Measurements from ENCODE around the gene CTNND1.

CTNND1 gene

DNA sequence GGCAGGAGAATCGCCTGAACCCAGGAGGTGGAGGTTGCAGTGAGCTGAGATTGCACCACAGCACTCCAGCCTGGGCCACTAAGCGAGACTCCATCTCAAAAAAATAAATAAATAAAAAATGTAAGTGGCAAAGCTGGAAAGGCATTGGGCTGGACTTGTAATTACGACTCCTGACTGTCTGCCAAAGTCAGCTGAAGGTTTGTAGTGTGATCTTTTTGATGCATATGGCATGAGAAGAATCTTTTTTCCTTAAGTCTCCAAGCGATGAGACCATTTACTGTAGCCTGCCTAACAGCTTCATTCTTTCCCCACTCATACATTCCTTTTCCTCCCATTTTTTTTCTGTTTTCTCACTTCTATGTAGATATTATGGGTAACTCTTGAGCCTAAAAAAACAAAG lies 24.8 kb downstream of the CTNND1 start:
- no peaks in the 10 kb centered on the region for H3K79me1 ChIP-seq (ENCODE audit: low read depth, low read length)
- H3K18ac ChIP-seq (ENCODE audit: low read length): no peak overlapping the region
- no peaks in the 10 kb centered on the region for H3K27me3 ChIP-seq (ENCODE audit: control insufficient read depth in 3 of 3, insufficient read depth in 3 of 3, low read depth in 1 of 3, low read length in 3 of 3)
- H3K9ac ChIP-seq (ENCODE audit: low read depth, low read length, poor library complexity): no peak overlapping the region
- no peak overlapping the region for H3K23ac ChIP-seq (ENCODE audit: low read depth, low read length, poor library complexity)
- H3K4ac ChIP-seq (ENCODE audit: low read length): no peak overlapping the region
- H2AK5ac ChIP-seq (ENCODE audit: low read depth, low read length): no peak overlapping the region
- no peak overlapping the region for H2BK5ac ChIP-seq (ENCODE audit: low read length)
- no peak overlapping the region for H3K4me2 ChIP-seq (ENCODE audit: insufficient read depth, low read length, poor library complexity, severe bottlenecking)
- no peak overlapping the region for H2BK15ac ChIP-seq (ENCODE audit: low read length)
- no peak overlapping the region for H2BK120ac ChIP-seq (ENCODE audit: low read depth, low read length)
- no peak overlapping the region for H3K14ac ChIP-seq (ENCODE audit: low read length)
- H2AFZ ChIP-seq (ENCODE audit: low read length): no peak overlapping the region
- H3K27ac ChIP-seq (replicated peaks; ENCODE audit: low read length): no peak overlapping the region
- no peak for DNase-seq (ENCODE audit: low spot score)
- H3K4me1 ChIP-seq (ENCODE audit: control insufficient read depth in 2 of 2, insufficient read depth in 1 of 2, low read depth in 1 of 2, low read length in 2 of 2): peaks cover 5 to 11% of the 10 kb centered on the region in 2 donors
- WGBS, 2 donors (ENCODE audit: extremely low coverage in 2 of 2, insufficient read length in 2 of 2, insufficient replicate concordance in 1 of 2): no CpG with 5 or more reads among the region's 4 CpGs
- no peaks in the 10 kb centered on the region for H3K9me3 ChIP-seq (replicated peaks in 1 of 2; ENCODE audit: control insufficient read depth in 2 of 2, insufficient read depth in 1 of 2, low read depth in 1 of 2, low read length in 2 of 2)
- H4K91ac ChIP-seq (ENCODE audit: low read depth, low read length, poor library complexity): no peak overlapping the region
- no peak overlapping the region for H4K8ac ChIP-seq (ENCODE audit: low read depth, low read length)
- no peak overlapping the region for H3K4me3 ChIP-seq (ENCODE audit: low read length in 2 of 2)
- H3K36me3 ChIP-seq (replicated peaks in 1 of 2; ENCODE audit: control insufficient read depth in 2 of 2, insufficient read depth in 2 of 2, low read length in 2 of 2): peaks cover 1 to 62% of the 10 kb centered on the region in 2 donors
- H2BK12ac ChIP-seq (ENCODE audit: low read length): no peak overlapping the region

DNA sequence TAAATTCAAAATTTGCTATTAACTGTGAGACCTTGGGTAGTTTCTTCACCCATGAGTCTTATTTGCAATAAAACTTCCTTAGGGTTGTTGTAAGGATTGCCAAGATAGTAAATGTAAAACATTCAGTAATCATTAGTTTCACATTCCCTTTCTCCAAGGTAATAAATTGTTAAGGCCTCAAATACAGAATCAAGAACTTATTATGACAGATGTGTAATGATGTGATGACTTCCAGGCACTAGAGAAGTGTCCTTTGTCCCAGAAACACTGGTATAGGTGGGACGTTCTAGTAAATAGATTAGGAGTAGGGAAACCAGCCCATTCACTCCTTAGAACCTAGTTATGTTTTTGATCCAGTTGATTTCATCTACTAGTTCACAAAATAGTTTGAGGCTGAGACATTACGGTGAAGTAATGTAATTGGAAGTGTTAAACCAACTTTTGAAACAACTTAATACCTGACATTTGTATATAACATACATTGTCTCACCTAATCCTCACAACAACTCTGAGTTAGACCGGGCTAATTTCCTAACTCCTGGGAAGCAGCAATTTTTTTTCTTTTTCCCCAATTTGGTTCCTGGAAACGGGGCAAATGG lies 25.5 kb downstream of the CTNND1 start:
- Histone ChIP-seq H3K79me1 (ENCODE audit: low read depth, low read length) (peaks cover 2% of the 10 kb centered on the region), H3K4me1 (ENCODE audit: control insufficient read depth in 2 of 2, insufficient read depth in 1 of 2, low read depth in 1 of 2, low read length in 2 of 2) (peaks cover 5 to 10% of the 10 kb centered on the region in 2 donors)
- WGBS, 2 donors (ENCODE audit: extremely low coverage in 2 of 2, insufficient read length in 2 of 2, insufficient replicate concordance in 1 of 2): no CpG with 5 or more reads among the region's 4 CpGs

DNA sequence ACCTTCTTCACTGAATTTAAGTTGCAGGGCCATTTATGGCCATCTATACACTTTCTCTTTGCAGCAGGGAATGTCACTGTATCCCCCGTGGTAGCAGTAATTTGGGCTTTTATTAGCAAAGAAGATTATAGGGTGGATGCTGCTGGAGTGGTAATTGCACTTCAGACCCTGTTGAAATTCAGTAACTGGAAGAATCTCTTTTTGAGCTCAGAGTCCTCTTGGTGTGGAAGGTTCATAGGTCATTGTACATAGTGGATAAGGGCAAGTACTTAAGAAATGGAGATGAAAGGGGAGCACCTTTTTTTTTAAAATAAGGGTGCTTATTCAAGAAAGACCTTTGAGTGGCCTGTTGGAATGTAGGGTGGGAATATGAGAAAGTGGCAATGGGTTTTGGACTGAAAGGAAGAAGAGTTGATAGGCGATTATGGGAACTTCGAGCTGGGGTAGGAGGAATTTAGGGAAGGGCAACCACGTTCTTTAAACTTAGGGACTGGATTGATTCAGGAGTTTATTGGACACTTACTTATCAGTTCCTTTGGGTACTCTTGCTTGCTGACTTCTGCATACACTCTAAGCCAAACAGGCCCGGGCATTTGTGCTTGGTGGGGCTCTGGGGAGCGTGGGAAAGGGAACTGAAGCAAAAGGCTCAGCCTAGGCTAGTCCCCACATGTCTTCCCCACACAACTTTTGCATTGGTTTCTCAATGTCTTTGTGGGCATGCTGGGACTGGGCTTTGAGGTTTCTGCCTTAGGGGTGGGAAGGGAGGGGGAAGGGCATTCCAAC lies 26.5 kb downstream of the CTNND1 start:
- Histone ChIP-seq H2BK12ac (ENCODE audit: low read length) (no peak overlapping the region), H3K14ac (ENCODE audit: low read length) (no peak overlapping the region), H3K4me2 (ENCODE audit: insufficient read depth, low read length, poor library complexity, severe bottlenecking) (peak overlapping the region; percentile 14), H2BK120ac (ENCODE audit: low read depth, low read length) (no peak overlapping the region), H3K23ac (ENCODE audit: low read depth, low read length, poor library complexity) (no peak overlapping the region), H2BK15ac (ENCODE audit: low read length) (no peak overlapping the region), H4K8ac (ENCODE audit: low read depth, low read length) (no peak overlapping the region), H3K18ac (ENCODE audit: low read length) (no peak overlapping the region), H2AFZ (ENCODE audit: low read length) (no peak overlapping the region), H3K27ac (replicated peaks; ENCODE audit: low read length) (peak overlapping the region; percentile 88), H3K79me1 (ENCODE audit: low read depth, low read length) (peaks cover 4% of the 10 kb centered on the region), H2BK5ac (ENCODE audit: low read length) (no peak overlapping the region), H3K4me3 (ENCODE audit: low read length in 2 of 2) (no peak overlapping the region), H3K4ac (ENCODE audit: low read length) (no peak overlapping the region), H3K36me3 (replicated peaks in 1 of 2; ENCODE audit: control insufficient read depth in 2 of 2, insufficient read depth in 2 of 2, low read length in 2 of 2) (peaks cover 6 to 63% of the 10 kb centered on the region in 2 donors), H4K91ac (ENCODE audit: low read depth, low read length, poor library complexity) (no peak overlapping the region), H2AK5ac (ENCODE audit: low read depth, low read length) (no peak overlapping the region), H3K9ac (ENCODE audit: low read depth, low read length, poor library complexity) (no peak overlapping the region), H3K4me1 (ENCODE audit: control insufficient read depth in 2 of 2, insufficient read depth in 1 of 2, low read depth in 1 of 2, low read length in 2 of 2) (peaks cover 5 to 10% of the 10 kb centered on the region in 2 donors), H3K9me3 (replicated peaks in 1 of 2; ENCODE audit: control insufficient read depth in 2 of 2, insufficient read depth in 1 of 2, low read depth in 1 of 2, low read length in 2 of 2) (no peaks in the 10 kb centered on the region), H3K27me3 (ENCODE audit: control insufficient read depth in 3 of 3, insufficient read depth in 3 of 3, low read depth in 1 of 3, low read length in 3 of 3) (no peaks in the 10 kb centered on the region)
- 100% methylated on average over 1 of the region's 6 CpGs; no CpG with 5 or more reads in 1 of the 2 donors for WGBS, 2 donors (ENCODE audit: extremely low coverage in 2 of 2, insufficient read length in 2 of 2, insufficient replicate concordance in 1 of 2)
- DNase-seq (ENCODE audit: low spot score): no peak

More for the DNA sequence above, 25.5 kb downstream of the CTNND1 start:
- Histone ChIP-seq H3K9me3 (replicated peaks in 1 of 2; ENCODE audit: control insufficient read depth in 2 of 2, insufficient read depth in 1 of 2, low read depth in 1 of 2, low read length in 2 of 2) (no peaks in the 10 kb centered on the region), H3K23ac (ENCODE audit: low read depth, low read length, poor library complexity) (no peak overlapping the region), H4K91ac (ENCODE audit: low read depth, low read length, poor library complexity) (no peak overlapping the region), H3K18ac (ENCODE audit: low read length) (peak overlapping the region; percentile 44), H2BK12ac (ENCODE audit: low read length) (no peak overlapping the region), H2BK15ac (ENCODE audit: low read length) (no peak overlapping the region), H3K4ac (ENCODE audit: low read length) (no peak overlapping the region), H2BK5ac (ENCODE audit: low read length) (no peak overlapping the region), H3K4me2 (ENCODE audit: insufficient read depth, low read length, poor library complexity, severe bottlenecking) (no peak overlapping the region), H2AK5ac (ENCODE audit: low read depth, low read length) (no peak overlapping the region), H3K4me3 (ENCODE audit: low read length in 2 of 2) (no peak overlapping the region), H3K9ac (ENCODE audit: low read depth, low read length, poor library complexity) (no peak overlapping the region), H3K27me3 (ENCODE audit: control insufficient read depth in 3 of 3, insufficient read depth in 3 of 3, low read depth in 1 of 3, low read length in 3 of 3) (no peaks in the 10 kb centered on the region), H3K14ac (ENCODE audit: low read length) (no peak overlapping the region), H4K8ac (ENCODE audit: low read depth, low read length) (no peak overlapping the region), H2BK120ac (ENCODE audit: low read depth, low read length) (no peak overlapping the region), H3K36me3 (replicated peaks in 1 of 2; ENCODE audit: control insufficient read depth in 2 of 2, insufficient read depth in 2 of 2, low read length in 2 of 2) (peaks cover 3 to 62% of the 10 kb centered on the region in 2 donors), H3K27ac (replicated peaks; ENCODE audit: low read length) (peak overlapping the region; percentile 88), H2AFZ (ENCODE audit: low read length) (no peak overlapping the region)
- no peak for DNase-seq (ENCODE audit: low spot score)

DNA sequence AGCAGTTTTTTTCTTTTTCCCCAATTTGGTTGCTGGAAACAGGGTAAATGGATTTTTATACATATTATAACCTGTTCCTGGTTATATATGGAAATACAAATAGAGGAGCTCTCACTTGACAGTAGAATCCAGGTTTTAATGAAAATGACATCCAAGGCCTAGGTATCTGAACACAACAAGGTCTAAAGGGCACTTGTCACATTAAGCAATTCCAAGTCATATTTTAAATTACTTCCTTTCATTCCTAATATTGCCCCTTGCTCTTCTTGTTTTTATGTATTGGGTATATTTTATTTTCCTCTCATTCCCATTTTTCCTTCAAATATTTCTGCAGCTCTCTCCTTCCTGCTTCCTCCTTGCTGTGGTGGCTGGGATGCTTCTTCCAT lies 27.1 kb downstream of the CTNND1 start:
- peak overlapping the region; percentile 88 for H3K27ac ChIP-seq (replicated peaks; ENCODE audit: low read length)
- no peak overlapping the region for H4K91ac ChIP-seq (ENCODE audit: low read depth, low read length, poor library complexity)
- H2BK5ac ChIP-seq (ENCODE audit: low read length): no peak overlapping the region
- no peak overlapping the region for H2BK15ac ChIP-seq (ENCODE audit: low read length)
- no peak overlapping the region for H3K4me2 ChIP-seq (ENCODE audit: insufficient read depth, low read length, poor library complexity, severe bottlenecking)
- no peak overlapping the region for H3K4ac ChIP-seq (ENCODE audit: low read length)
- H3K9ac ChIP-seq (ENCODE audit: low read depth, low read length, poor library complexity): no peak overlapping the region
- no peak overlapping the region for H2BK12ac ChIP-seq (ENCODE audit: low read length)
- peaks cover 10 to 68% of the 10 kb centered on the region in 2 donors for H3K36me3 ChIP-seq (replicated peaks in 1 of 2; ENCODE audit: control insufficient read depth in 2 of 2, insufficient read depth in 2 of 2, low read length in 2 of 2)
- no peak overlapping the region for H4K8ac ChIP-seq (ENCODE audit: low read depth, low read length)
- no peak overlapping the region for H2AK5ac ChIP-seq (ENCODE audit: low read depth, low read length)
- no peak overlapping the region for H3K14ac ChIP-seq (ENCODE audit: low read length)
- peaks cover 4% of the 10 kb centered on the region for H3K79me1 ChIP-seq (ENCODE audit: low read depth, low read length)
- no peaks in the 10 kb centered on the region for H3K9me3 ChIP-seq (replicated peaks in 1 of 2; ENCODE audit: control insufficient read depth in 2 of 2, insufficient read depth in 1 of 2, low read depth in 1 of 2, low read length in 2 of 2)
- no peak overlapping the region for H3K18ac ChIP-seq (ENCODE audit: low read length)
- no peak for DNase-seq (ENCODE audit: low spot score)
- H3K23ac ChIP-seq (ENCODE audit: low read depth, low read length, poor library complexity): no peak overlapping the region
- no peaks in the 10 kb centered on the region for H3K27me3 ChIP-seq (ENCODE audit: control insufficient read depth in 3 of 3, insufficient read depth in 3 of 3, low read depth in 1 of 3, low read length in 3 of 3)
- no peak overlapping the region for H2AFZ ChIP-seq (ENCODE audit: low read length)
- H2BK120ac ChIP-seq (ENCODE audit: low read depth, low read length): no peak overlapping the region
- H3K4me3 ChIP-seq (ENCODE audit: low read length in 2 of 2): no peak overlapping the region
- peaks cover 5 to 10% of the 10 kb centered on the region in 2 donors for H3K4me1 ChIP-seq (ENCODE audit: control insufficient read depth in 2 of 2, insufficient read depth in 1 of 2, low read depth in 1 of 2, low read length in 2 of 2)
